GM12874 (cell line): ENCODE data around the gene LMAN2.

Experiments
- CTCF ChIP-seq: IDR thresholded peaks from 2 replicates; pipeline ENCODE4 v1.5.1; 2011; ENCODE audit warnings: low read depth, mild to moderate bottlenecking, control low read depth, low read length, moderate library complexity; ENCODE audit not compliant: insufficient read depth

The LMAN2 gene

GRCh38 chr5:177320879-177321278, 30.6 kb downstream of the LMAN2 start:
- no peak for TF ChIP-seq CTCF

GRCh38 chr5:177319913-177320588, 31.4 kb downstream of the LMAN2 start:
- TF ChIP-seq CTCF: no peak

- peak; percentile 81 for TF ChIP-seq CTCF
These were observed 33.5 kb downstream of the LMAN2 start for GRCh38 chr5:177317959-177318377.

- TF ChIP-seq CTCF: no peak
These were observed 35.5 kb downstream of the LMAN2 start for GRCh38 chr5:177316005-177316404.

DNA sequence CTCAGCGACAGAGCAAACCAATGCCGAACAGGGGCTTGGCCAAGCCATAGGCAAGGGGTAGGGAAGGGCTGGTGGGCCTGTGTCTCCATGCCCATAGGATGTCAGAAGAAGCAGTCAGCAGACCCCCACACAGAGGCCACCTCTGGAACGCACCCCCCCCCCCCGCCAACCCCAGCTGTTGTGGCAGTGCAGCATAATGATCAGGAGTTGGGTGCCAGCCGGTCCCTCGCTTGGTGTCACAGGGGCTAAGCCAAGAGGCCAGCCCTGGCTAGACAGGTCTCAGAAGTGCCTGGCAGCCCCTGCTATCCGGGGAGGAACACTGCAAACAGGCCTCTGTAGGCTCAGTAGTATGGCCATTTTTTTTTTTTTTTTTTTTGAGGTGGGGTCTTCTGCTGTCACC, 36.1 kb downstream of the LMAN2 start:
- no peak for TF ChIP-seq CTCF

GRCh38 chr5:177314376-177315342, 36.8 kb downstream of the LMAN2 start:
- TF ChIP-seq CTCF: no peak

GRCh38 chr5:177313561-177314259, 37.8 kb downstream of the LMAN2 start:
- no peak for TF ChIP-seq CTCF
